ENCODE results near the gene PDE9A. TPM values are rescaled to one million over a fixed set of nuclear protein-coding genes. Genes with fewer than 3 reads are reported as not detected.

The PDE9A gene
- total and polyA plus RNA-seq, 2 donors (not counting 3 experiments of a cell fraction or from before 2014, with no cell fraction given): 0.28 to 2.2 TPM

DNA sequence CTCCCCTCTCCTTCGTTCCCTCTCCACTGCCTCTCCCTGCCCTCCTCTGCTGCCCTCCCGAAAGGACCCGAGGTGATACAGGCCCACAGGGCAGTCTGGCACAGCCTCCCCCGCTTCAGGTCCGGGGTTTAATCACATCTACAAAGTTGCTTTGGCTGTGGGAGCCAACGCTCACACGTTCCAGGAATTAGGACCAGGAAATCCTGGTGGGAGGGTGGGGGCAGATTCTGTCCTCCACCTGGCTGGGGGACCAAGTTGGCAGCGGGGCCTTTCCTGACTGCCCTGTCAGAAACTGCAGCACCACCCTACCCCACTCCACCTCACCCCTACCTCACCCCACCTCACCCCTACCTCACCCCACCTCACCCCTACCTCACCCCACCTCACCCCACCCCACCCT, 130.9 kb downstream of the PDE9A start:
- TF ChIP-seq FOS (IDR thresholded peaks at IDR 0.05; ENCODE audit: borderline replicate concordance, insufficient read depth, low read length) (no peak), POLR2A (IDR thresholded peaks at IDR 0.05; ENCODE audit: low read depth, low read length) (no peak), JUN (IDR thresholded peaks at IDR 0.05; ENCODE audit: borderline replicate concordance, insufficient read depth, insufficient read length, low read depth) (no peak), POLR2AphosphoS5 (IDR thresholded peaks at IDR 0.05; ENCODE audit: insufficient read depth, low read depth, low read length) (no peak)
- TF ChIP-seq, protein P1, sequence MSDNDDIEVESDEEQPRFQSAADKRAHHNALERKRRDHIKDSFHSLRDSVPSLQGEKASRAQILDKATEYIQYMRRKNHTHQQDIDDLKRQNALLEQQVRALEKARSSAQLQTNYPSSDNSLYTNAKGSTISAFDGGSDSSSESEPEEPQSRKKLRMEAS (IDR thresholded peaks at IDR 0.05; ENCODE audit: insufficient read depth, insufficient read length): no peak
- TF ChIP-seq, protein P2, sequence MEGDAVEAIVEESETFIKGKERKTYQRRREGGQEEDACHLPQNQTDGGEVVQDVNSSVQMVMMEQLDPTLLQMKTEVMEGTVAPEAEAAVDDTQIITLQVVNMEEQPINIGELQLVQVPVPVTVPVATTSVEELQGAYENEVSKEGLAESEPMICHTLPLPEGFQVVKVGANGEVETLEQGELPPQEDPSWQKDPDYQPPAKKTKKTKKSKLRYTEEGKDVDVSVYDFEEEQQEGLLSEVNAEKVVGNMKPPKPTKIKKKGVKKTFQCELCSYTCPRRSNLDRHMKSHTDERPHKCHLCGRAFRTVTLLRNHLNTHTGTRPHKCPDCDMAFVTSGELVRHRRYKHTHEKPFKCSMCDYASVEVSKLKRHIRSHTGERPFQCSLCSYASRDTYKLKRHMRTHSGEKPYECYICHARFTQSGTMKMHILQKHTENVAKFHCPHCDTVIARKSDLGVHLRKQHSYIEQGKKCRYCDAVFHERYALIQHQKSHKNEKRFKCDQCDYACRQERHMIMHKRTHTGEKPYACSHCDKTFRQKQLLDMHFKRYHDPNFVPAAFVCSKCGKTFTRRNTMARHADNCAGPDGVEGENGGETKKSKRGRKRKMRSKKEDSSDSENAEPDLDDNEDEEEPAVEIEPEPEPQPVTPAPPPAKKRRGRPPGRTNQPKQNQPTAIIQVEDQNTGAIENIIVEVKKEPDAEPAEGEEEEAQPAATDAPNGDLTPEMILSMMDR (IDR thresholded peaks at IDR 0.05; ENCODE audit: extremely low read depth in 1 of 2, insufficient read depth in 1 of 2, low read depth in 1 of 2, low read length in 2 of 2): no peak
- FAIRE-seq (no peak), DNase-seq (ENCODE audit: low read depth, low spot score) (no peak)
- H3K27me3 ChIP-seq (ENCODE audit: control insufficient read depth in 2 of 2, insufficient read depth in 2 of 2, low read length in 2 of 2): peaks cover 10 to 12% of the 10 kb centered on the region in 2 experiments
- peak overlapping the region; percentile 50 for H3K4me2 ChIP-seq (ENCODE audit: insufficient read depth, low read length)
- peak overlapping the region; percentile 32 for H3K9ac ChIP-seq (replicated peaks; ENCODE audit: extremely low read depth, insufficient read depth, low read length)
- no peaks in the 10 kb centered on the region for H3K36me3 ChIP-seq (ENCODE audit: control insufficient read depth in 2 of 2, extremely low read depth in 1 of 2, insufficient read depth in 2 of 2, low read length in 2 of 2)
- intact Hi-C loops (cut with micrococcal nuclease) (no loop called here), dilution Hi-C loops (cut with MboI; ENCODE audit: extremely low pct_ligation_motif_present, low sequenced_read_pairs) (no loop called here)
- peak overlapping the region; percentile 80 for H3K27ac ChIP-seq (ENCODE audit: insufficient read depth, low read depth, low read length)
- no peaks in the 10 kb centered on the region for H3K9me3 ChIP-seq (replicated peaks; ENCODE audit: control insufficient read depth, insufficient read depth, low read length)
- ChIA-PET CTCF (no interaction called here), POLR2A (no interaction called here)
- H3K79me2 ChIP-seq (ENCODE audit: control insufficient read depth, insufficient read depth, low read length): no peaks in the 10 kb centered on the region
- H4K20me1 ChIP-seq (replicated peaks; ENCODE audit: control insufficient read depth, extremely low read depth, insufficient read depth, low read length): no peaks in the 10 kb centered on the region
- peaks cover 18% of the 10 kb centered on the region for H3K4me1 ChIP-seq (ENCODE audit: control insufficient read depth, extremely low read depth, insufficient read depth, low read length)
- BruUV-seq (replicated peaks): no TSS peak
- H3K4me3 ChIP-seq (replicated peaks in 1 of 3; ENCODE audit: insufficient read depth in 1 of 3, low read depth in 1 of 3, low read length in 3 of 3): peak overlapping the region in 1 of 3 experiments; percentile 3
- H2AFZ ChIP-seq (ENCODE audit: low read depth, low read length): peak overlapping the region; percentile 89
- H3K9me1 ChIP-seq (replicated peaks; ENCODE audit: control insufficient read depth, extremely low read depth, insufficient read depth, low read length): no peaks in the 10 kb centered on the region
